T-helper 17 cell (primary cell): ENCODE data around the gene ZDHHC9. TPM values are rescaled to one million over a fixed set of nuclear protein-coding genes. Genes with fewer than 3 reads are reported as not detected.

Experiments
- ATAC-seq: fragments of 150-1000 bp; cut with Tn5 transposase; 2 replicates; pipeline ENCODE4 v1.10.0; 2021; ENCODE audit warnings: mild to moderate bottlenecking, moderate library complexity
- DNase-seq, 3 donors: peaks; one replicate each; pipeline versions ENCODE4 v3.0.0 to v3.0.0-alpha.2; 2020 to 2021
- H3K9me3 ChIP-seq: one replicate; pipeline ENCODE4 v1.7.0; 2013; ENCODE audit warnings: low read length, mild to moderate bottlenecking; ENCODE audit not compliant: control insufficient read depth, poor library complexity, severe bottlenecking
- H3K27ac Mint-ChIP-seq: one replicate; pipeline ENCODE4 v1.8.0; 2022; ENCODE audit warnings: mild to moderate bottlenecking, moderate library complexity, mixed read lengths
- H3K27me3 Mint-ChIP-seq: one replicate; pipeline ENCODE4 v1.8.0; 2022; ENCODE audit warnings: mixed read lengths
- H3K36me3 Mint-ChIP-seq: one replicate; pipeline ENCODE4 v1.8.0; 2022; ENCODE audit warnings: low read depth, mixed read lengths
- H3K4me1 Mint-ChIP-seq: one replicate; pipeline ENCODE4 v1.8.0; 2022; ENCODE audit warnings: mild to moderate bottlenecking, mixed read lengths
- H3K4me3 Mint-ChIP-seq: one replicate; pipeline ENCODE4 v1.8.0; 2022; ENCODE audit warnings: mild to moderate bottlenecking, moderate library complexity, mixed read lengths
- total RNA-seq, 4 donors: library from RNA in 2 of 4; stranded (reverse) in 2 of 4; gene quantifications; one replicate each; pipeline ENCODE4 v1.2.3 and lab custom pipeline; 2022 to 2026

ZDHHC9 gene
- total RNA-seq, 2 donors from 2014 or later, result 5.0 to 5.5 TPM

GRCh38 chrX:129779086-129779672 lies 64.5 kb downstream of the ZDHHC9 start:
- Mint-ChIP-seq H3K27ac (peak overlapping the region; percentile 98), H3K36me3 (peaks cover 8% of the 10 kb centered on the region), H3K4me1 (peaks cover 41% of the 10 kb centered on the region), H3K27me3 (no peaks in the 10 kb centered on the region), H3K4me3 (peak overlapping the region; percentile 98)
- no peak for DNase-seq
- no peaks in the 10 kb centered on the region for H3K9me3 ChIP-seq
- ATAC-seq, result no peak

- Mint-ChIP-seq H3K36me3 (peaks cover 3% of the 10 kb centered on the region), H3K4me3 (peak overlapping the region; percentile 83), H3K27ac (peak overlapping the region; percentile 98), H3K4me1 (peaks cover 31% of the 10 kb centered on the region), H3K27me3 (no peaks in the 10 kb centered on the region)
- ATAC-seq, result peak; percentile 54
- no peaks in the 10 kb centered on the region for H3K9me3 ChIP-seq
- DNase-seq, result peak; percentile 56 to 64 (median 58)
These were observed 66.3 kb downstream of the ZDHHC9 start for GRCh38 chrX:129777218-129778030.

DNA sequence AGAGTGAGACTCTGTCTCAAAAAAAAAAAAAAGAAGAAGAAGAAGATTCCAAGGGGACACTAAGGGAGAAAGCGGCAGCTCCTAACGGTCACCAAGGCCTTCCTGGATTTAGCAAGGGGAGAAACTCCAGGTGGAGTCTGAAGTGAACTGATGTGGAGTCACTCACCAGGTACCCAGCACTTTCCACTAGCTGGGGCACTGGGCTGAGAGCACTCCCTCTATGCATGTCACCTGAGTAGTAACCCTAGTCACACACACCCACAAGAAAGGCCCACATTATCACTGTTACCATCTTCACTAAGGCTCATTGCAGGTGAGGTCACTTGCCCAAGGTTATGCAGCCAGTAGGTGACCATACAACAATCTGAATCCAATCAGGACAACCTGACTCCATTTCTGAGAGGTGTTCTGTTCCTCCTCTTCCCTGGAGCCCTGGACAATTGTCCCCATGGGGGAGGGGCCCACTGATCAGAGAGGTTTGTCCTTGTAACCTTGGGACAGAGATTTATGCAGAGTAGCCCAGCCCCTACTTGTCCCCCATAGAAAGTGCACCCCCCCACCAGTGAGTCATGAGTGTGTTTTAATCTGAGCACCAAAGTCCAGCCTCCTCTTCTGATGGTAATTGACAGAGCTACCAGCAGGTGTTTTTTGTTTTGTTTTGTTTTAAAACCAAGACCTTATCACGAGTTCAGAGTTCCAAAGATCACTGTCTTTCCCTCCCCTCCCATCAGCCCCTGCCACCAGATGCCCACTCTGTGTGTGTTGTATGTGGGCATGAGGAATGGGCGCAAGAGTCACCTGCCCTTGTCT lies 69.8 kb downstream of the ZDHHC9 start:
- Mint-ChIP-seq H3K4me3 (peak overlapping the region; percentile 66), H3K27me3 (no peaks in the 10 kb centered on the region)

DNA sequence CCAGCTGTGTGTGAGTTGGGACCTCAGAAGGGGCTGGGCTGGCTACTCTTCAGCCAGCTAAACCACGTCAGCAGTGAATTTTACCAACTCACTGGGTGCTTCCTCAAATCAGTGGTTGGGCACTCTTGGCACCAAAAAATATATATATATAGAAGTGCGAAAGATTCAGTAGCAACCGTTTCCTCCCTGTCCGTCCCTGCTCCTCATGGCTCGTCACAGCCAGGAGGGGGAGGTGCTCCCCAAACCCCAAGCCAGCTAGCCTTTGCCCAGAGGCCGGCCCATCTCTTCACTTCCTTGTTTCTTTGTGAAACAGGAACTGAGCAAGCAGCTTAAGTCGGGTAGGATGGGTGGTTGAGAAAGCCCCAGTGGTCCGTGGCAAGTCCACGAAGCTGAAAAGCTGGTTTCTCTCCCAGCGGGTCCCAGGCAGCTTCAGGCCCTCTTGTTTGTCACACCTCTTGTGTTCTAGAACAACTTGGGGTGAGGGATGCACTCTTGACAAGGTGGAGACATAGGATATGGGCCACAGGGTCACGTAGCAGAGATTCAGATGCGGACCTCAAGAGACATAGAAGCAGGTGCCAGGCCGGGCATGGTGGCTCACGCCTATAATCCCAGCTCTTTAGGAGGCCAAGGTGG lies 70.8 kb downstream of the ZDHHC9 start:
- peaks cover 29% of the 10 kb centered on the region for H3K4me1 Mint-ChIP-seq
- peak; percentile 40 for ATAC-seq

More for the DNA sequence above, 69.8 kb downstream of the ZDHHC9 start:
- DNase-seq (no peak), ATAC-seq (no peak)
- H3K27ac Mint-ChIP-seq, result peak overlapping the region; percentile 98
- H3K4me1 Mint-ChIP-seq, result peaks cover 27% of the 10 kb centered on the region
- no peaks in the 10 kb centered on the region for H3K9me3 ChIP-seq
- no peaks in the 10 kb centered on the region for H3K36me3 Mint-ChIP-seq

GRCh38 chrX:129771266-129771995 lies 72.3 kb downstream of the ZDHHC9 start:
- Mint-ChIP-seq H3K27ac (peak overlapping the region; percentile 98), H3K4me1 (peaks cover 32% of the 10 kb centered on the region), H3K4me3 (peak overlapping the region; percentile 74), H3K36me3 (no peaks in the 10 kb centered on the region), H3K27me3 (no peaks in the 10 kb centered on the region)
- ATAC-seq, result peak; percentile 29
- DNase-seq, result peak in 1 of 3 donors; percentile 17
- H3K9me3 ChIP-seq, result no peaks in the 10 kb centered on the region

More for the DNA sequence above, 70.8 kb downstream of the ZDHHC9 start:
- Mint-ChIP-seq H3K27me3 (no peaks in the 10 kb centered on the region), H3K36me3 (no peaks in the 10 kb centered on the region), H3K27ac (peak overlapping the region; percentile 98), H3K4me3 (peak overlapping the region; percentile 66)
- DNase-seq, result no peak
- H3K9me3 ChIP-seq, result no peaks in the 10 kb centered on the region

DNA sequence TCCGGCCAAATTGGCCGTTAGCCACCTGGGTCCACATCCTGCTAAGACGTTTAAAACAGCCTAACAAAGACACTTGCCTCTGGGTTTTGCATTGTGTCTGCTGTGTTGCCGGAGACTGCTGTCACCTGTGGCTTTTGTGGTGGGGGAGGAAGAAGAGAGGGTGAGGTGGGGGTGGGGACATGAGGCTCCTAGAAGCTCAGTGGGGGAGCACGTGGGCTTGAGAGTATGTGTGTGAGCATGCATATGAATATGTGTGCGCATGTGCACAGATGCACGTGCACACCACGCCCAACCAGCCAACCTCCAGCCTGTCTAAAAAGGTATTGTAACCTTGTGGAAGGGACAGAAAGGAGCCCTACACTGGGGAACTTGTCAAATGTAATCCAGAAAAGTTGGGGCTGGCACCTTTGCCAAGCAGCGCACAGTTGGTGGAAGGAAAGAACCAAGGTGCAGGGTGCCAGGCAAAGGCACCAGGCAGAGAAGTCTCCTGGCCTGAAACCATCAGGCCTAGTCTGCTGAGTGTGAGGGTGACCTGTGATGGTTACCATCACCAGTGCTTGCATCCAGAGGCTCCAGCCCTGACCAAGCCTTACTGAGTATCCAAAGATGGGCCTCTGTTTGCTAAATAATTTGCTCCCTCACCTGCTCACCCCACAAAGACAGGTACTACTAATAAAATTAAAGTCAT lies 74.1 kb downstream of the ZDHHC9 start:
- peak overlapping the region; percentile 98 for H3K27ac Mint-ChIP-seq
- H3K27me3 Mint-ChIP-seq, result no peaks in the 10 kb centered on the region
- peak overlapping the region; percentile 31 for H3K4me3 Mint-ChIP-seq
- no peaks in the 10 kb centered on the region for H3K36me3 Mint-ChIP-seq
- no peaks in the 10 kb centered on the region for H3K9me3 ChIP-seq
- DNase-seq (peak; percentile 32 to 63 (median 41)), ATAC-seq (peak; percentile 85)
- peaks cover 24% of the 10 kb centered on the region for H3K4me1 Mint-ChIP-seq

DNA sequence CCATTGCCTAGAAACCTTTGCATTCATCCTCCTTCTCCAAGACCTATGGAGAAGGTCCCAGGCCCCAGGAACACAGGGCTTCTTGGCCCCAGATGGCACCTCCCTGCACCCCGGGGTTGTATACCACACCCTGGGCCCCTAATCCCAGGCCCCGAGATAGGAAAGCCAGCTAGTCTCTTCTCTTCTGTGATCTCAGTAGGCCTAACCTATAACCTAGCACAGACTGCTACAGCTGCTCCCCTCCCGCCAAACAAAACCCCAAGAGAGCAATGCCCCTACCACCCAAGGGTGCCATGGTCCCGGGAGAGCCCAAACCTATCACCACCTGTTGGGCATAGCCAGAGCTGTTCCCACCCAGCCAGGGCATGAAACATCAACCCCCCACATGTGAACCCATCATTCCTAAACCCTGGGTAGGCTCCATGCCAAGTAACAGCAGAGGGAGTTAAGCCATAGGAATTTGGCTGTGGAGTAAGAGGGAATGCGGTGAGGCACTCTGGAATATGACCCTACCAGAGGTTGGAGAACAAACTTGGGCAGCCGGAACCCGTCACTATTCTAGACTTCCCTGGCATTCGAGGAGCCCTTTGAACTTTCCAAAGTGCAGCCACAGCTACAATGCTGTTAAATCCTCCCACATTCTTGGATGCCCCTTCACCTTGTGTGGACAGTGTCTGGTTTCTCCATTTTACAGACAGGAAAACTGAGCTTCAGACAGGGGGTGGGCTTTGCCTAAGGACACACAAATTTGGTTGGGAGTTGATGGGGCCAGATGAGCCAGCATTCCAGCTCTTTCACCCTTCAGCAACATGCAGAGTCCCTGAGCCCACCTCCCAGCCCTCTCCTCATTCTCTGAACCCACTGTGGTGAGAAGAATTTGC lies 74.9 kb downstream of the ZDHHC9 start:
- DNase-seq (no peak), ATAC-seq (no peak)
- Mint-ChIP-seq H3K4me1 (peaks cover 24% of the 10 kb centered on the region), H3K4me3 (peak overlapping the region; percentile 60), H3K27ac (peak overlapping the region; percentile 98), H3K36me3 (no peaks in the 10 kb centered on the region), H3K27me3 (no peaks in the 10 kb centered on the region)
- H3K9me3 ChIP-seq, result no peaks in the 10 kb centered on the region

- Mint-ChIP-seq H3K27me3 (no peaks in the 10 kb centered on the region), H3K4me1 (peaks cover 27% of the 10 kb centered on the region), H3K27ac (peak overlapping the region; percentile 98), H3K4me3 (peak overlapping the region; percentile 60), H3K36me3 (no peaks in the 10 kb centered on the region)
- ATAC-seq (no peak), DNase-seq (no peak)
- H3K9me3 ChIP-seq, result no peaks in the 10 kb centered on the region
These were observed 75.5 kb downstream of the ZDHHC9 start for GRCh38 chrX:129768186-129768585.

- H3K4me3 Mint-ChIP-seq, result no peak overlapping the region
- no peak for ATAC-seq
- no peaks in the 10 kb centered on the region for H3K9me3 ChIP-seq
- no peaks in the 10 kb centered on the region for H3K36me3 Mint-ChIP-seq
- H3K27me3 Mint-ChIP-seq, result no peaks in the 10 kb centered on the region
- no peak overlapping the region for H3K27ac Mint-ChIP-seq
- no peak for DNase-seq
- H3K4me1 Mint-ChIP-seq, result peaks cover 31% of the 10 kb centered on the region
These were observed 80.0 kb downstream of the ZDHHC9 start for GRCh38 chrX:129763666-129764065.

DNA sequence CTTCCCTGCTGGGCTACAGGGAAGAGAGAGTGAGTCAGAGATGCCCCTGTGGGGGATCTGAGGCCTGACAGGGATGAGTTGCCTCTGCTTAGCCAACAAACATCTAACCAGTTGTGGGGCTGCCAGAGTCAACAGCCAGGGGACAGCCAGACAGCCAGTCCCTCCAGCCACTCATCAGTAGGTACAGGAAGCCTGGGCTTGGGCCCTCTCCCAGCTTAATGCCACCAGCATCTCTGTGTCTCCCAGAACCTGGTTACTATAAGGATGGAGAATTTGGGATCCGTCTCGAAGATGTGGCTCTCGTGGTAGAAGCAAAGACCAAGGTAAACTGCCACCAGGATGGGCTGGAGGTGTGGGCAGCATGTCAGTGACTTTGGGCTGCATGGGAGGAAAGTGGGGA lies 81.2 kb downstream of the ZDHHC9 start:
- DNase-seq (no peak), ATAC-seq (no peak)
- Mint-ChIP-seq H3K4me1 (peaks cover 26% of the 10 kb centered on the region), H3K4me3 (no peak overlapping the region), H3K27ac (no peak overlapping the region), H3K36me3 (no peaks in the 10 kb centered on the region), H3K27me3 (no peaks in the 10 kb centered on the region)
- no peaks in the 10 kb centered on the region for H3K9me3 ChIP-seq

- Mint-ChIP-seq H3K27ac (peak overlapping the region; percentile 9), H3K36me3 (no peaks in the 10 kb centered on the region), H3K27me3 (no peaks in the 10 kb centered on the region), H3K4me3 (no peak overlapping the region), H3K4me1 (peaks cover 23% of the 10 kb centered on the region)
- no peak for ATAC-seq
- no peaks in the 10 kb centered on the region for H3K9me3 ChIP-seq
- DNase-seq, result no peak
These were observed 82.1 kb downstream of the ZDHHC9 start for GRCh38 chrX:129761596-129761995.
